ENCODE results near the gene NKAIN2. TPM values are rescaled to one million over a fixed set of nuclear protein-coding genes. Genes with fewer than 3 reads are reported as not detected.
"Not testable (repeated sequence)": the region's sequence is repeated elsewhere in the genome, so short reads cannot be mapped to it uniquely, and the experiment has no call there.

The NKAIN2 gene
- polyA plus RNA-seq, 4 donors: 15.4 to 31.2 (median 23.4) TPM

- not testable (repeated sequence) for DNase-seq (ENCODE audit: low read depth in 4 of 4, low spot score in 2 of 4)
These were observed 363.6 kb downstream of the NKAIN2 start for GRCh38 chr6:124167249-124167648.

- DNase-seq (ENCODE audit: low read depth in 4 of 4, low spot score in 2 of 4): no peak
These were observed 386.6 kb downstream of the NKAIN2 start for GRCh38 chr6:124190256-124190655.

GRCh38 chr6:124193132-124193531, 389.5 kb downstream of the NKAIN2 start:
- DNase-seq (ENCODE audit: low read depth in 4 of 4, low spot score in 2 of 4): no peak

- DNase-seq (ENCODE audit: low read depth in 4 of 4, low spot score in 2 of 4): no peak
These were observed 393.5 kb downstream of the NKAIN2 start for GRCh38 chr6:124197148-124197547.

- DNase-seq (ENCODE audit: low read depth in 4 of 4, low spot score in 2 of 4): no peak
These were observed 395.6 kb downstream of the NKAIN2 start for GRCh38 chr6:124199286-124199685.

GRCh38 chr6:124200661-124201060, 397.0 kb downstream of the NKAIN2 start:
- DNase-seq (ENCODE audit: low read depth in 4 of 4, low spot score in 2 of 4): no peak

GRCh38 chr6:124203101-124203811, 399.6 kb downstream of the NKAIN2 start:
- DNase-seq (ENCODE audit: low read depth in 4 of 4, low spot score in 2 of 4): no peak

- DNase-seq (ENCODE audit: low read depth in 4 of 4, low spot score in 2 of 4): no peak
These were observed 400.1 kb downstream of the NKAIN2 start for GRCh38 chr6:124203812-124204167.

GRCh38 chr6:124205921-124206320, 402.3 kb downstream of the NKAIN2 start:
- no peak for DNase-seq (ENCODE audit: low read depth in 4 of 4, low spot score in 2 of 4)

GRCh38 chr6:124223611-124224345, 420.1 kb downstream of the NKAIN2 start:
- no peak for DNase-seq (ENCODE audit: low read depth in 4 of 4, low spot score in 2 of 4)

GRCh38 chr6:124226396-124226795, 422.7 kb downstream of the NKAIN2 start:
- DNase-seq (ENCODE audit: low read depth in 4 of 4, low spot score in 2 of 4): no peak

GRCh38 chr6:124233221-124233620, 429.6 kb downstream of the NKAIN2 start:
- DNase-seq (ENCODE audit: low read depth in 4 of 4, low spot score in 2 of 4): no peak

- no peak for DNase-seq (ENCODE audit: low read depth in 4 of 4, low spot score in 2 of 4)
These were observed 431.1 kb downstream of the NKAIN2 start for GRCh38 chr6:124234801-124235200.

- no peak for DNase-seq (ENCODE audit: low read depth in 4 of 4, low spot score in 2 of 4)
These were observed 434.2 kb downstream of the NKAIN2 start for GRCh38 chr6:124237911-124238310.

- DNase-seq (ENCODE audit: low read depth in 4 of 4, low spot score in 2 of 4): not testable (repeated sequence)
These were observed 434.7 kb downstream of the NKAIN2 start for GRCh38 chr6:124238408-124238807.

GRCh38 chr6:124254941-124255685, 451.4 kb downstream of the NKAIN2 start:
- DNase-seq (ENCODE audit: low read depth in 4 of 4, low spot score in 2 of 4): no peak

GRCh38 chr6:124260337-124260736, 456.7 kb downstream of the NKAIN2 start:
- no peak for DNase-seq (ENCODE audit: low read depth in 4 of 4, low spot score in 2 of 4)

GRCh38 chr6:124269733-124270132, 466.1 kb downstream of the NKAIN2 start:
- no peak for DNase-seq (ENCODE audit: low read depth in 4 of 4, low spot score in 2 of 4)

GRCh38 chr6:124273701-124274100, 470.0 kb downstream of the NKAIN2 start:
- no peak for DNase-seq (ENCODE audit: low read depth in 4 of 4, low spot score in 2 of 4)

- no peak for DNase-seq (ENCODE audit: low read depth in 4 of 4, low spot score in 2 of 4)
These were observed 478.9 kb downstream of the NKAIN2 start for GRCh38 chr6:124282541-124282940.

- DNase-seq (ENCODE audit: low read depth in 4 of 4, low spot score in 2 of 4): no peak
These were observed 479.8 kb downstream of the NKAIN2 start for GRCh38 chr6:124283486-124283885.
